Vagina (tissue), 2 donors: ENCODE results near the gene KIAA1671. TPM values are rescaled to one million over a fixed set of nuclear protein-coding genes. Genes with fewer than 3 reads are reported as not detected.

Experiments
- DNase-seq, 2 donors: peaks; one replicate each; pipeline ENCODE4 v3.0.0-alpha.2; 2017; ENCODE audit errors: extremely low spot score in 2 of 2
- H3K27ac ChIP-seq: fragments of 200-600 bp; sonication (generic); one replicate; pipeline ENCODE4 v1.5.1; 2019
- H3K27me3 ChIP-seq: fragments of 200-600 bp; sonication (generic); one replicate; pipeline ENCODE4 v1.5.1; 2019
- H3K36me3 ChIP-seq, 2 donors: fragments of 200-600 bp; sonication (generic); one replicate each; pipeline ENCODE4 v1.5.1; 2017 to 2019
- H3K4me1 ChIP-seq: fragments of 200-600 bp; sonication (generic); one replicate; pipeline ENCODE4 v1.5.1; 2019
- H3K4me3 ChIP-seq, 2 donors: fragments of 200-600 bp; sonication (generic); 1 replicate in 1 of 2; 2 replicates in 1 of 2; pipeline ENCODE4 v1.5.1; 2016 to 2019
- H3K9me3 ChIP-seq: fragments of 200-600 bp; sonication (generic); one replicate; pipeline ENCODE4 v1.5.1; 2019
- POLR2A ChIP-seq, 2 donors: fragments of 450-650 bp; IDR thresholded peaks; one replicate each; pipeline ENCODE4 v1.6.1; 2017; ENCODE audit warnings: antibody characterized with exemption in 2 of 2, mild to moderate bottlenecking in 2 of 2, moderate library complexity in 2 of 2
- POLR2AphosphoS5 ChIP-seq, 2 donors: sonication (generic); formaldehyde crosslinking; IDR thresholded peaks; one replicate each; pipeline ENCODE4 v1.9.0; 2017; ENCODE audit warnings: antibody characterized with exemption in 2 of 2, mild to moderate bottlenecking in 2 of 2, low read depth in 1 of 2; ENCODE audit not compliant: insufficient read depth in 1 of 2
- intact Hi-C: fragments of 100-400 bp; cut with DNase I; formaldehyde crosslinking; loops from one replicate; pipeline ENCODE4 v1.15.1; 2023
- total RNA-seq: library from RNA; depleted of rRNA; stranded (reverse); fragments of >200 nt; gene quantifications from one replicate; pipeline ENCODE4 v1.2.3, GENCODE V29; 2016
- TF ChIP-seq, protein P1 (sequence below), 3 experiments: fragments of 450-650 bp in 2 of 3; fragments of 200-600 bp in 1 of 3; sonication (generic) in 1 of 3; IDR thresholded peaks; one replicate each; pipeline ENCODE4 v1.5.1; 2017 to 2019; ENCODE audit warnings: antibody characterized with exemption in 3 of 3, mild to moderate bottlenecking in 2 of 3, moderate library complexity in 2 of 3

The KIAA1671 gene
- total RNA-seq, 1 donor from 2014 or later, result 54.0 TPM

- no peaks in the 10 kb centered on the region for H3K36me3 ChIP-seq
- TF ChIP-seq, protein P1, sequence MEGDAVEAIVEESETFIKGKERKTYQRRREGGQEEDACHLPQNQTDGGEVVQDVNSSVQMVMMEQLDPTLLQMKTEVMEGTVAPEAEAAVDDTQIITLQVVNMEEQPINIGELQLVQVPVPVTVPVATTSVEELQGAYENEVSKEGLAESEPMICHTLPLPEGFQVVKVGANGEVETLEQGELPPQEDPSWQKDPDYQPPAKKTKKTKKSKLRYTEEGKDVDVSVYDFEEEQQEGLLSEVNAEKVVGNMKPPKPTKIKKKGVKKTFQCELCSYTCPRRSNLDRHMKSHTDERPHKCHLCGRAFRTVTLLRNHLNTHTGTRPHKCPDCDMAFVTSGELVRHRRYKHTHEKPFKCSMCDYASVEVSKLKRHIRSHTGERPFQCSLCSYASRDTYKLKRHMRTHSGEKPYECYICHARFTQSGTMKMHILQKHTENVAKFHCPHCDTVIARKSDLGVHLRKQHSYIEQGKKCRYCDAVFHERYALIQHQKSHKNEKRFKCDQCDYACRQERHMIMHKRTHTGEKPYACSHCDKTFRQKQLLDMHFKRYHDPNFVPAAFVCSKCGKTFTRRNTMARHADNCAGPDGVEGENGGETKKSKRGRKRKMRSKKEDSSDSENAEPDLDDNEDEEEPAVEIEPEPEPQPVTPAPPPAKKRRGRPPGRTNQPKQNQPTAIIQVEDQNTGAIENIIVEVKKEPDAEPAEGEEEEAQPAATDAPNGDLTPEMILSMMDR (IDR thresholded peaks at IDR 0.05), result no peak
- peak in 1 of 2 donors; percentile 8 for TF ChIP-seq POLR2AphosphoS5 (IDR thresholded peaks at IDR 0.05; ENCODE audit: insufficient read depth in 1 of 2, low read depth in 1 of 2)
- no peaks in the 10 kb centered on the region for H3K27me3 ChIP-seq
- no peak overlapping the region for H3K4me3 ChIP-seq
- no peaks in the 10 kb centered on the region for H3K9me3 ChIP-seq
- no peak for DNase-seq
- intact Hi-C loops, result no loop called here
- peaks cover 59% of the 10 kb centered on the region for H3K4me1 ChIP-seq
- no peak overlapping the region for H3K27ac ChIP-seq
Observed at GRCh38 chr22:24968066-24968561, 15.6 kb downstream of the KIAA1671 start.

DNA sequence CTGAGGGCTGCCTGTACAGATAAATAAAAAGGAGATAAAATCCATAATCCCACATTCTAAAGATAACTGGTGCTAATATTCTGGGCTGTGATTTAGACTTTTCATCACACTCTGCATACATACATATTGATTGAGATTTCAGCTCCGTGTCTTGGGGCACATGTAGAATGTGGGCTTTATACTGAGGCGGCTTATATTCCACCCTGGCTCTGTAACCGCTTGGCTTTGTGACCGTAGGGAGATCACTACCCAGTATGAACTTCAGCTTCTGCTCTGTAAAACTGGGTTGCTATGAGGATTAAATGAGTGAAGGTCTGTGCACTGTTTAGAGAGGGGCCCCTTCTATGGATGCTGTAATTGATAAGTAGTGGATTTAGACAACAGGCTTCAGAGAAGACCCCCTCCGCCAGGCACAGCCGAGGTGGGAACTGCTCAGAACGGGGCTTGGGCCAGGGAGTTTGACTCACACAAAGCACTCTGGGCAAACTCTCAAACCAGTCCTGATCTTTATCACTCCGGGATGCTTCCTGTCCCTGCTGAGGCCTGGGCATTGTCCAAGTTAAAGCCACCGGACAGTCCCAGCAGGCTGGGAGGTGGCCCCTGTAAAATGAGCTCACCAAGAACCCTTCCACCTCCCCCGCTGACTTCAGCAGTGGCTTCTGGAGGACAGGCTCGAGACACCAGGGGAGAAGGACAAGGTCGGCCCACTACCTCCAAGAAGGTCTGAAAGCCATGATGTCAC lies 17.2 kb downstream of the KIAA1671 start:
- no peak overlapping the region for H3K4me3 ChIP-seq
- DNase-seq, result no peak
- intact Hi-C loops, result no loop called here
- H3K4me1 ChIP-seq, result peaks cover 52% of the 10 kb centered on the region
- H3K27me3 ChIP-seq, result no peaks in the 10 kb centered on the region
- H3K36me3 ChIP-seq, result no peaks in the 10 kb centered on the region
- TF ChIP-seq POLR2AphosphoS5 (IDR thresholded peaks at IDR 0.05; ENCODE audit: insufficient read depth in 1 of 2, low read depth in 1 of 2) (peak in 1 of 2 donors; percentile 23), POLR2A (IDR thresholded peaks at IDR 0.05) (no peak)
- H3K27ac ChIP-seq, result peak overlapping the region; percentile 45
- H3K9me3 ChIP-seq, result no peaks in the 10 kb centered on the region

DNA sequence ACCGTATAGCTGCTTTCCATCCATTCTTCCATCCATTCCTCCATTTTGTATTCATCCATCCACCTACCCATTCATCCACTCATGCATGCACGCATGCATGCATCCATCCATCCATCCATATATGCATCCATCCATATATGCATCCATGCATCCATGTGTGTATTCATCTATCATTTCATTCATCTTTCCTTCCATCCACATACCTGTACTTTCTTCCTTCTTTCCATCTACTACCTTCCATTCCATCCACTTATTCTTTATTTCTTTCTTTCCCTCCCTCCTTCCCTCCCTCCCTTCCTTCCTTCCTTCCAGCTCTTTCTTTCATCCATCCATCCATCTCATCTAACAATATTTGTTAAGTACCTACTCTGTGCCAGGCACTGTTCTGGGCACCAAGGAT lies 19.9 kb downstream of the KIAA1671 start:
- DNase-seq, result no peak
- H3K4me1 ChIP-seq, result peaks cover 58% of the 10 kb centered on the region
- no peaks in the 10 kb centered on the region for H3K27me3 ChIP-seq
- TF ChIP-seq POLR2AphosphoS5 (IDR thresholded peaks at IDR 0.05; ENCODE audit: insufficient read depth in 1 of 2, low read depth in 1 of 2), result no peak
- TF ChIP-seq, protein P1 (IDR thresholded peaks at IDR 0.05), result no peak
- TF ChIP-seq POLR2A (IDR thresholded peaks at IDR 0.05), result no peak
- no peaks in the 10 kb centered on the region for H3K9me3 ChIP-seq
- intact Hi-C loops, result no loop called here
- H3K4me3 ChIP-seq, result no peak overlapping the region
- H3K27ac ChIP-seq, result no peak overlapping the region
- H3K36me3 ChIP-seq, result no peaks in the 10 kb centered on the region

GRCh38 chr22:24973872-24974271 lies 21.4 kb downstream of the KIAA1671 start:
- Histone ChIP-seq H3K27ac (no peak overlapping the region), H3K4me1 (peaks cover 61% of the 10 kb centered on the region)

DNA sequence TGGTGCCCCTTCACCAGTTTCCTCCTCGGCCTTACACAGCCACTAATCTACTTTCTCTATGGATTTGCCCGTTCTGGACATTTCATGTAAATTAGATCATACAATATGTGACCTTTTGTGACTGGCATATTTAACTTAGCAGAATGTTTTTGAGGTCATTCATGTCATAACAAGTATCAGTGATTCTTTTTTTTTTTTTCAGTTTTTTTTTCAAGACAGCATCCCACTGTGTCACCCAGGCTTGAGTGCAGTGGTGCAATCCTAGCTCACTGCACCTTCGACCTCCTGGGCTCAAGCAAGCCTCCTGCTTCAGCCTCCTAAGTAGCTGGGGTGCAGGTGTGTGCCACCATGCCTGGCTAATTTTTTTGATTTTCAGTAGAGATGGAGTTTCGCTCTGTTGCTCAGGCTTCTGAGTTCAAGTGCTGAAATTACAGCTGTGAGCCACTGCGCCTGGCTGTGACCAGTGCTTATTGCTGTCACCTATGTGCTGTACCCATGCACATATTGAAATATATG lies 22.7 kb downstream of the KIAA1671 start:
- H3K4me1 ChIP-seq, result peaks cover 53% of the 10 kb centered on the region
- no peaks in the 10 kb centered on the region for H3K27me3 ChIP-seq
- intact Hi-C loops, result no loop called here
- no peaks in the 10 kb centered on the region for H3K36me3 ChIP-seq
- H3K9me3 ChIP-seq, result no peaks in the 10 kb centered on the region
- no peak overlapping the region for H3K4me3 ChIP-seq
- H3K27ac ChIP-seq, result peak overlapping the region; percentile 90
- DNase-seq, result no peak
- no peak for TF ChIP-seq POLR2AphosphoS5 (IDR thresholded peaks at IDR 0.05; ENCODE audit: insufficient read depth in 1 of 2, low read depth in 1 of 2)

More at GRCh38 chr22:24973872-24974271, 21.4 kb downstream of the KIAA1671 start:
- Histone ChIP-seq H3K9me3 (no peaks in the 10 kb centered on the region), H3K36me3 (no peaks in the 10 kb centered on the region), H3K27me3 (no peaks in the 10 kb centered on the region), H3K4me3 (no peak overlapping the region)
- intact Hi-C loops, result no loop called here
- TF ChIP-seq POLR2A (IDR thresholded peaks at IDR 0.05) (no peak), POLR2AphosphoS5 (IDR thresholded peaks at IDR 0.05; ENCODE audit: insufficient read depth in 1 of 2, low read depth in 1 of 2) (no peak)
- TF ChIP-seq, protein P1 (IDR thresholded peaks at IDR 0.05), result no peak
- DNase-seq, result no peak

- Histone ChIP-seq H3K4me1 (peaks cover 53% of the 10 kb centered on the region), H3K27me3 (no peaks in the 10 kb centered on the region), H3K36me3 (no peaks in the 10 kb centered on the region), H3K4me3 (no peak overlapping the region), H3K9me3 (no peaks in the 10 kb centered on the region), H3K27ac (peak overlapping the region; percentile 90)
- TF ChIP-seq POLR2A (IDR thresholded peaks at IDR 0.05), result no peak
- peak in 1 of 2 donors; percentile 34 for TF ChIP-seq POLR2AphosphoS5 (IDR thresholded peaks at IDR 0.05; ENCODE audit: insufficient read depth in 1 of 2, low read depth in 1 of 2)
- TF ChIP-seq, protein P1 (IDR thresholded peaks at IDR 0.05), result no peak
- intact Hi-C loops, result no loop called here
- no peak for DNase-seq
Observed at GRCh38 chr22:24975813-24976341, 23.4 kb downstream of the KIAA1671 start.
